Measurements from ENCODE around the gene MYL12A.

MYL12A gene

DNA sequence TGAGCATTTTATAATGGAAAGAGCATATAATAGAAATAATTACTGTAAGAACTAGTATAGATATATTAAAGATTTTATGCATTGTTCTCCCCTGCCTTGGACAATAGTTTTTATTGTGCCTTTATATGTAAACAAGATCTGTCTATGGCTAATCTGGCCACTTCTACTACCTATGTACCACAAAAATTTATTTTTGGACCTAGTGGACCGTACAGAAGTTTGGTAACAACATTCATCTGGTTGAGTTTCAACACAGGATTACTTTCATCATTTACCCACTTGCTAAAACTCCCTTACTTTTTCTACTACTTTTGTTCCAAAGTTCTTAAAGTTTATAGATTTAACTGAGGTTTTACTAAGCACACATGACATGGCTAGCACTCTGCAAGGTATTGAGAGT is 14.6 kb upstream of the MYL12A start:
- Histone ChIP-seq H3K36me3 (ENCODE audit: insufficient read depth, low read length) (no peaks in the 10 kb centered on the region), H3K4me3 (no peak overlapping the region), H3K9me3 (ENCODE audit: low read depth, low read length) (no peaks in the 10 kb centered on the region), H3K9ac (ENCODE audit: insufficient read length) (no peak overlapping the region), H3K27ac (no peak overlapping the region)
- DNase-seq (ENCODE audit: low read depth, low spot score), result no peak
- TF ChIP-seq EZH2 (IDR thresholded peaks at IDR 0.05) (no peak), FOXP2 (optimal IDR thresholded peaks at IDR 0.05; ENCODE audit: control extremely low read depth, extremely low read length, insufficient read depth) (no peak), POLR2AphosphoS5 (IDR thresholded peaks at IDR 0.05; ENCODE audit: borderline replicate concordance, low read depth, low read length) (no peak)

DNA sequence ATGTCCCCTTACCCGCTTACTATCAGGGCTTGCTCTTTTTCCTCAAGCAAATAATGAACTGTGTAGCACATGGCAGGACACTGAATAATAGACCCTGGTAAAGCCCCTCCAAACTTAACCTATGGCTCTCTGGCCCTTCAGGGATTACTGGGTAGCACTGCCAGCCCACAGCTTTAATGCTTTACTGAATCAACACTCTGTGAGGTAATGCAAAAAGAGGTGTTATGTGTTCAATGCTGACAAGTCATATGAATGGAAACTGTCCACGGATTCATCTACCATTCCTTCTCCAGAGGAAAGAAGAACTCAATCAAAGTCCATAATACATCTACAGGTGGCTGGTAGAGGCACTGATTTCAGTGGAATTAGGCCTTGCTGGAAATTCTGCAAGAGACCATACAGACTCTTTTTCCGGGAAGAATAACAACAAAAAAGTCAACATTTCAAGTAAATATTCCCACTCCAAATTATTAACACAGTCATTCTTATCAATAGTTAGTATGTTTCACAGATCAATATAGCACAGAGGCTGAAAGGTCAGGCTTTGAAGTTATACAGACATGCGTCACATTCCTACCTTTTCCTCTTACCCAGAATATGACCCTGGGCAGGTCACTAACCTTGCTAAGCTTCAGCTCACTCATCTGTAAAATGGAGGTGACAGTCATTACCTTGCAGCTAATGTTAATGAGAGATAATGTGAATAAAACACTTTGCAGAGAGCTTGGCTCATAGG is 14.0 kb upstream of the MYL12A start:
- TF ChIP-seq EZH2 (IDR thresholded peaks at IDR 0.05), result no peak
- no peak for TF ChIP-seq FOXP2 (optimal IDR thresholded peaks at IDR 0.05; ENCODE audit: control extremely low read depth, extremely low read length, insufficient read depth)
- no peak for TF ChIP-seq POLR2AphosphoS5 (IDR thresholded peaks at IDR 0.05; ENCODE audit: borderline replicate concordance, low read depth, low read length)

DNA sequence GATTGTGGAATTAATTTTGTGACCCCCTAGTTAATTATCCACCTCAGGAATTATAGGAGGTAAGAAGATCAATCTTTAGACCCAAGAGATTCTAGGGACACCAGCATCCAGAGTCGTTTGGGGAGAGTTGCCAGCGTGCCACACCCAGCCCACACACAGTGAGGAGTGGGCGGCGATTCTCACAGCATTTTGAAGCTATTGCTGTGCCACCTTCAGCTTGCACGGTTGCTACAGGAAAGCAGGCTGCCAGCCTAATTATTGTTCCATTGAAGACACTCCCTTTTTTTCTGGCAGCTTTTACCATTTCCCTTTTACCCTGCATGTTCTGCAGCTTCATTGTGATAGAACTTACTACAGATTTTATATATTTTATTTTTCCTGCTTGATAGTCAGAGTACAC is 13.1 kb upstream of the MYL12A start:
- DNase-seq (ENCODE audit: low read depth, low spot score), result no peak
- no peaks in the 10 kb centered on the region for H3K9me3 ChIP-seq (ENCODE audit: low read depth, low read length)
- H3K9ac ChIP-seq (ENCODE audit: insufficient read length), result no peak overlapping the region
- H3K36me3 ChIP-seq (ENCODE audit: insufficient read depth, low read length), result no peaks in the 10 kb centered on the region
- no peak overlapping the region for H3K27ac ChIP-seq
- TF ChIP-seq POLR2AphosphoS5 (IDR thresholded peaks at IDR 0.05; ENCODE audit: borderline replicate concordance, low read depth, low read length) (no peak), EZH2 (IDR thresholded peaks at IDR 0.05) (no peak), FOXP2 (optimal IDR thresholded peaks at IDR 0.05; ENCODE audit: control extremely low read depth, extremely low read length, insufficient read depth) (no peak)
- H3K4me3 ChIP-seq, result no peak overlapping the region

More for the DNA sequence above, 14.0 kb upstream of the MYL12A start:
- Histone ChIP-seq H3K4me3 (no peak overlapping the region), H3K9me3 (ENCODE audit: low read depth, low read length) (no peaks in the 10 kb centered on the region), H3K27ac (no peak overlapping the region), H3K36me3 (ENCODE audit: insufficient read depth, low read length) (no peaks in the 10 kb centered on the region), H3K9ac (ENCODE audit: insufficient read length) (no peak overlapping the region)
- DNase-seq (ENCODE audit: low read depth, low spot score), result no peak

DNA sequence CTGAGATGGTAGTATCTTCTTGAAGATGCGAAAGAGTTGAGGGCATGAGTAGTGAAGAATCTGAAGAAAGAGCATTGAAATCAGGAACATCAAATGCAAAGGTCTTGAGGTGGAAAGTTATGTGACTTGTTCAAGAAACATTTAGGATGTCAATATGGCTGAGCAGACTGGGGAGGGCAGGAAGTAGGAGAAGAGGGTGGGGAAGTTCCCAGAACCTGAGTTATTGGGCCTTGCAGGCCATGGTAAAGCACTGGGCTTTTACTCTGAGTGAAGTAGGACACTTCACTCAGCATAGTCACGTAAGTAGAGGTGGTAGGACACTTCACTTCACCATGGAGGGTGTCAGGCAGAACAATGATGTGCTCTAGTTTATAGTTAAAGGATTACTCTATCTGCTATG is 11.8 kb upstream of the MYL12A start:
- H3K27ac ChIP-seq, result no peak overlapping the region
- DNase-seq (ENCODE audit: low read depth, low spot score), result no peak
- no peak overlapping the region for H3K9ac ChIP-seq (ENCODE audit: insufficient read length)

DNA sequence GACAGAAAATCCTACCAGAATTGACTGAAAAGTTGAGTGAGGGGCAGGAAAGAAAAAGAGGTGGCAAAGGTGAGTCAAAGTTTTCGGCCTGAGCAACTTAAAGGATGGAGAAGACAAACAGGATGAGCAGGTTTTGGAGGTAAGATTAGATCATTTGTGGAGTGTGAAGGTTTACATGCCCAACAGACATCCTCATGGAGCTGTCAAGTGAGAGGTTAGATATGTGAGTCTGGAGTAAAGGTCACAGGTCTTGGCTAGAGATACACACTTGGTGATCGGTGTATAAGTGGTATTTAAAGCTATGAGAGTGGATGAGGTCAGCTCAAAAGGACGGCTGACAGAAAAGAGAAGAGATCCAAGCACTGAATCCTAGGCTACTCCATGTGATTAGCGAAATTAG is 11.1 kb upstream of the MYL12A start:
- DNase-seq (ENCODE audit: low read depth, low spot score), result no peak
- Histone ChIP-seq H3K27ac (no peak overlapping the region), H3K9ac (ENCODE audit: insufficient read length) (no peak overlapping the region), H3K9me3 (ENCODE audit: low read depth, low read length) (no peaks in the 10 kb centered on the region), H3K36me3 (ENCODE audit: insufficient read depth, low read length) (no peaks in the 10 kb centered on the region), H3K4me3 (no peak overlapping the region)
- TF ChIP-seq POLR2AphosphoS5 (IDR thresholded peaks at IDR 0.05; ENCODE audit: borderline replicate concordance, low read depth, low read length) (no peak), EZH2 (IDR thresholded peaks at IDR 0.05) (no peak), FOXP2 (optimal IDR thresholded peaks at IDR 0.05; ENCODE audit: control extremely low read depth, extremely low read length, insufficient read depth) (no peak)

More for the DNA sequence above, 11.8 kb upstream of the MYL12A start:
- Histone ChIP-seq H3K36me3 (ENCODE audit: insufficient read depth, low read length) (no peaks in the 10 kb centered on the region), H3K9me3 (ENCODE audit: low read depth, low read length) (no peaks in the 10 kb centered on the region), H3K4me3 (no peak overlapping the region)
- TF ChIP-seq FOXP2 (optimal IDR thresholded peaks at IDR 0.05; ENCODE audit: control extremely low read depth, extremely low read length, insufficient read depth), result no peak
- no peak for TF ChIP-seq POLR2AphosphoS5 (IDR thresholded peaks at IDR 0.05; ENCODE audit: borderline replicate concordance, low read depth, low read length)
- TF ChIP-seq EZH2 (IDR thresholded peaks at IDR 0.05), result no peak

DNA sequence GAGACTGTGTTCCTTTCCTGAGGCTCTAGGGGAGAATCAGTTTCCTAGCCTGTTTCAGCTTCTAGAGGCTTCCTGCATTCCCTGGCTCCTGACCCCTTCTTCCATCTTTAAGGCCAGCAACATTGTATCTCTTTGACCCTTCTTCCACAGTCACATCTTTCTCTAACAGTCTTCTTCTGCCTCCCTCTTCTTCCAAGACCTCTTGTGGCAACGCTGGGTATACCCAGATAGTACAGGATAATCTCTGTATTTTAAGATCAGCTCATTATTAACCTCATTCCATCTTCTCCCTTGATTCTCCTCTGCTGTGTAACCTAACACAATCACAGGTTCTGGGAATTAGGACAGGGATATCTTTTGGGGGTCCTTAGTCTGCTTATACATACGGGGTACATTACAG is 8.9 kb upstream of the MYL12A start:
- no peak overlapping the region for H3K9ac ChIP-seq (ENCODE audit: insufficient read length)
- H3K27ac ChIP-seq, result no peak overlapping the region
- no peak overlapping the region for H3K4me3 ChIP-seq
- no peaks in the 10 kb centered on the region for H3K36me3 ChIP-seq (ENCODE audit: insufficient read depth, low read length)
- DNase-seq (ENCODE audit: low read depth, low spot score), result no peak
- TF ChIP-seq EZH2 (IDR thresholded peaks at IDR 0.05) (no peak), FOXP2 (optimal IDR thresholded peaks at IDR 0.05; ENCODE audit: control extremely low read depth, extremely low read length, insufficient read depth) (no peak)
- no peaks in the 10 kb centered on the region for H3K9me3 ChIP-seq (ENCODE audit: low read depth, low read length)

DNA sequence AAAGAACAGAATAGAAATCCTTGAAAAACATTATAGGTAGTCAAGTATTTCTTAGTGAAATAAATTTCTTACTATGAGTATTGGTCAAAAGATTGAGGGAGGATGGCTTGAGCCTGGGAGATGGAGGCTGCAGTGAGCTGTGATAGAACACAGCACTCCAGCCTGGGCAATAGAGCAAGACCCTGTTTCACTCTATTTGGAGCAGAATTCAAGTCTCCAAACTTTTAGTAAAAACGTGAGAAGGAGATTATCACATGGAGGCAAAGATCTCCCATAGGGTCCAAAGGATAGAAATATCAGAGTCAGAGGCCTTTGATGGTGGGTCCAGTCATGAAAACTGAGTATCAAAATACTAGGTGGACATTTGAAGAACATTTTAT is 2.4 kb upstream of the MYL12A start:
- Histone ChIP-seq H3K27ac (no peak overlapping the region), H3K9me3 (ENCODE audit: low read depth, low read length) (no peaks in the 10 kb centered on the region), H3K4me3 (peak overlapping the region; percentile 88), H3K36me3 (ENCODE audit: insufficient read depth, low read length) (peaks cover 11% of the 10 kb centered on the region), H3K9ac (ENCODE audit: insufficient read length) (no peak overlapping the region)
- DNase-seq (ENCODE audit: low read depth, low spot score), result no peak
- TF ChIP-seq FOXP2 (optimal IDR thresholded peaks at IDR 0.05; ENCODE audit: control extremely low read depth, extremely low read length, insufficient read depth), result no peak
- TF ChIP-seq POLR2AphosphoS5 (IDR thresholded peaks at IDR 0.05; ENCODE audit: borderline replicate concordance, low read depth, low read length), result no peak
- no peak for TF ChIP-seq EZH2 (IDR thresholded peaks at IDR 0.05)

DNA sequence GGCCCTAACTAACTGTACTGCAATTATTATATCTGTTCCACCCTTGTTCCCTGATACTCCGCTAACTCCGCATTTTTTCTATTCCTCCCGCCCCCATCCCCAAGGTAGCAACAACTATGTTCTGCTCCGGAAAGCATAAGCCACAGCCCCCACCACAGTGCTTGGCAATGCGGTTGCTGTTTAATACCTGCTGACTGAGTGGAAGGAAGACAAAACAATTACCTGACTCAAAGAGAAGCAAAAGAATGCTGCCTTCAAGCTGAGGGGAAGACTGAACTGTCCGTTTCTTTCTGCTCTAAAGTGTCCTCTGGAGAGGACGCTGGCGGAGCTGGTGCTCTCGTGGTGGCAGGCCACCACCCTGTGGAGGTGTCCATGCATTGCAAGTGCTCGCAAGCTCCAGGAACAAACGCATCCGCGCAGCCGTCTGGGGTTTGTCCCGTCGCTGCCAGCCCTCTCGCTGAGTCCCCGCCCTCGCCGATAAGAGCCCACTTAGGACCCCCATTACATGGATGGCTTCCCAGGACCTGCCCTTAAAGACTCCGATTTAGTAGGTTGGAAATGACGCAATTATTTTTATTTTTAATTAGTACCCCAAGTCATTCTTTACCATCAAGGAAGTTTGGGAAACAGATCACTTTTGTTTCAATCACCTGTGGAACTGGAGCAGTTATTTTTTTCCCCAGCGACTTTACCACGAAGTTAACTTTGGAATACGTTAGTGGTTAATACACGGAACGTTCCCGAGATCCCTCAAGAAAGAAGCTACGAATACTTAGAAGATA is 1.6 kb upstream of the MYL12A start:
- DNase-seq (ENCODE audit: low read depth, low spot score), result no peak
- TF ChIP-seq EZH2 (IDR thresholded peaks at IDR 0.05), result no peak
- no peak for TF ChIP-seq FOXP2 (optimal IDR thresholded peaks at IDR 0.05; ENCODE audit: control extremely low read depth, extremely low read length, insufficient read depth)
- TF ChIP-seq POLR2AphosphoS5 (IDR thresholded peaks at IDR 0.05; ENCODE audit: borderline replicate concordance, low read depth, low read length), result no peak
- Histone ChIP-seq H3K9me3 (ENCODE audit: low read depth, low read length) (no peaks in the 10 kb centered on the region), H3K4me3 (peak overlapping the region; percentile 88), H3K27ac (peak overlapping the region; percentile 99), H3K36me3 (ENCODE audit: insufficient read depth, low read length) (peaks cover 18% of the 10 kb centered on the region), H3K9ac (ENCODE audit: insufficient read length) (peak overlapping the region; percentile 99)

Data from SK-N-MC (cell line).